Psoas muscle (tissue), 8 donors: ENCODE results near the gene PIM1. TPM values are rescaled to one million over a fixed set of nuclear protein-coding genes. Genes with fewer than 3 reads are reported as not detected.

Experiments
- ATAC-seq, 4 donors: fragments of 200-7000 bp; cut with Tn5 transposase; one replicate each; pipeline ENCODE4 v1.9.1; 2020; ENCODE audit warnings: moderate library complexity in 3 of 4, mild to moderate bottlenecking in 2 of 4
- DNase-seq, 2 donors: peaks; one replicate each; pipeline ENCODE4 v3.0.0-alpha.2; 2020
- H3K27ac ChIP-seq: fragments of 200-600 bp; one replicate; pipeline ENCODE4 v1.8.0; 2022
- H3K27me3 ChIP-seq, 3 donors: fragments of 200-600 bp in 1 of 3; one replicate each; pipeline versions ENCODE4 v1.6.1 to v1.8.0; 2013 to 2022; ENCODE audit warnings: low read length in 2 of 3, mild to moderate bottlenecking in 2 of 3, moderate library complexity in 1 of 3; ENCODE audit not compliant: insufficient read depth in 3 of 3
- H3K36me3 ChIP-seq, 2 donors: fragments of 200-600 bp in 1 of 2; one replicate each; pipeline versions ENCODE4 v1.6.1 to v1.8.0; 2013 to 2022; ENCODE audit warnings: low read depth in 1 of 2, mild to moderate bottlenecking in 1 of 2, moderate library complexity in 1 of 2; ENCODE audit not compliant: insufficient read depth in 1 of 2
- H3K4me1 ChIP-seq: fragments of 200-600 bp; one replicate; pipeline ENCODE4 v1.8.0; 2022
- H3K4me3 ChIP-seq: fragments of 200-600 bp; one replicate; pipeline ENCODE4 v1.8.0; 2022; ENCODE audit warnings: mild to moderate bottlenecking
- H3K9me3 ChIP-seq: fragments of 200-600 bp; one replicate; pipeline ENCODE4 v1.8.0; 2022
- WGBS, 3 donors: extraction: QIAGEN DNeasy Blood & Tissue Kit; methylation state at CpG; one replicate each; pipeline versions ENCODE4 v1.1.6 to v1.1.7; 2013; 5-methylcytosine and 5-hydroxymethylcytosine counted together
- intact Hi-C, 2 donors: fragments of 100-400 bp; cut with DNase I; formaldehyde crosslinking; loops; one replicate each; pipeline versions ENCODE4 v1.11.0 to v1.14.2; 2022
- polyA plus RNA-seq, 3 donors: library from polyadenylated mRNA; stranded (reverse); fragments of 200-250 nt; gene quantifications; one replicate each; pipeline ENCODE4 v1.2.3, GENCODE V29; 2013
- total RNA-seq, 4 donors: library from RNA; stranded (reverse); fragmentation: NEBNext Ultra II Directional in 2 of 4; extraction: Animal tissue kit (Norgen Biotek cat#: 25700) in 2 of 4; gene quantifications; one replicate each; pipeline versions ENCODE4 v1.2.1 to v1.2.4, GENCODE V29; 2021 to 2023
- TF ChIP-seq, protein P1 (sequence below): fragments of 200-600 bp; IDR thresholded peaks from one replicate; pipeline ENCODE4 v1.8.0; 2022; ENCODE audit warnings: antibody characterized with exemption
- donor health status: healthy with polysubstance abuse.
- donor health status: DM: no; HTN: no; CAD: no; lungs with moderate emphysema.
- donor health status: Bipolar disorder and iron deficiency.
- donor health status: healthy.
- donor health status: DM: yes; HTN: yes; CAD: no.
- donor health status: DM: no; HTN: no; CAD: no.
- donor health status: DM: no; HTN: no; CAD: no.
- donor health status: DM: yes; HTN: yes; CAD: no.

PIM1 gene
- total and polyA plus RNA-seq, 7 donors: 2.8 to 45.5 (median 18.0) TPM

DNA sequence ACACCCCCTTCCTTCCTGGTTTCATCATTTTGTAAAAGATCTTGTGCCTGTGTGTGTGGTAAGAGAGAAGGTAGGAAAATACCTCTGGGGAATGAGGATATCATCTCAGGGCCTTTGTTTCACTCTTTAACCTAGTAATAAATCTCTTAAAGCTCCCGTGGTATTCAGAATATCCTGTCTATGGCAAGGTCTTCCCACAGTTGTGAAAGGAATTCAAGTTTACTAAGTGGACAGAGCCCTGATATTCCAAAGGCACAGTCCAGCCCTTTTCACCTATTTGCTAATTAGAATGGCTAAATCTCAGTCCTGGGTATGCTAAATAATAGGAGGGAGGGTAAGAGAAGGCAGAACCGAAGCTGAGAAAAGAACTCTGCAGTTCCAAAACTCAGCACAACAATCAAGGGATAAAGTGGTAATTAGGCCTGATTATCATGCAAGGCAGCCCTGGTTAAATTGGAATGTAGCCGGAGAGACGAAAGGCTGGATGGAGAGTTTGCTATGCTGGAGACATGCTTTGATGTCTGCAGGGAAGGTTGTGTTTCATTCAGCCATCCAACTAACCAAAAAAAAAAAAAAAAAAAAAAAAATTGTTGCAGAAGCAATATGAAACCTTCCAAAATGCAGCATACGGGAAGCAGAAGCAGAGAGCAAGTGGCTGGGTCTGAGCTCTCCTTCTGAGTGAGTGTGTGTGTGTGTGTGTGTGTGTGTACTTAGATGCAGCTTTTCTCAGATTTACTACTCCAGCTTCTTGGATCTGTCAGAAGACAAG lies 28.5 kb upstream of the PIM1 start:
- WGBS, 3 donors: 31 to 44% (median 35%) methylated on average over 5 of the region's 5 CpGs
- H3K4me1 ChIP-seq: peaks cover 11% of the 10 kb centered on the region
- no peaks in the 10 kb centered on the region for H3K27me3 ChIP-seq
- TF ChIP-seq, protein P1, sequence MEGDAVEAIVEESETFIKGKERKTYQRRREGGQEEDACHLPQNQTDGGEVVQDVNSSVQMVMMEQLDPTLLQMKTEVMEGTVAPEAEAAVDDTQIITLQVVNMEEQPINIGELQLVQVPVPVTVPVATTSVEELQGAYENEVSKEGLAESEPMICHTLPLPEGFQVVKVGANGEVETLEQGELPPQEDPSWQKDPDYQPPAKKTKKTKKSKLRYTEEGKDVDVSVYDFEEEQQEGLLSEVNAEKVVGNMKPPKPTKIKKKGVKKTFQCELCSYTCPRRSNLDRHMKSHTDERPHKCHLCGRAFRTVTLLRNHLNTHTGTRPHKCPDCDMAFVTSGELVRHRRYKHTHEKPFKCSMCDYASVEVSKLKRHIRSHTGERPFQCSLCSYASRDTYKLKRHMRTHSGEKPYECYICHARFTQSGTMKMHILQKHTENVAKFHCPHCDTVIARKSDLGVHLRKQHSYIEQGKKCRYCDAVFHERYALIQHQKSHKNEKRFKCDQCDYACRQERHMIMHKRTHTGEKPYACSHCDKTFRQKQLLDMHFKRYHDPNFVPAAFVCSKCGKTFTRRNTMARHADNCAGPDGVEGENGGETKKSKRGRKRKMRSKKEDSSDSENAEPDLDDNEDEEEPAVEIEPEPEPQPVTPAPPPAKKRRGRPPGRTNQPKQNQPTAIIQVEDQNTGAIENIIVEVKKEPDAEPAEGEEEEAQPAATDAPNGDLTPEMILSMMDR: no peak
- H3K27ac ChIP-seq: peak overlapping the region; percentile 10
- no peaks in the 10 kb centered on the region for H3K36me3 ChIP-seq
- no peaks in the 10 kb centered on the region for H3K9me3 ChIP-seq
- ATAC-seq (no peak), DNase-seq (no peak)
- H3K4me3 ChIP-seq: no peak overlapping the region
- intact Hi-C loops: no loop called here

DNA sequence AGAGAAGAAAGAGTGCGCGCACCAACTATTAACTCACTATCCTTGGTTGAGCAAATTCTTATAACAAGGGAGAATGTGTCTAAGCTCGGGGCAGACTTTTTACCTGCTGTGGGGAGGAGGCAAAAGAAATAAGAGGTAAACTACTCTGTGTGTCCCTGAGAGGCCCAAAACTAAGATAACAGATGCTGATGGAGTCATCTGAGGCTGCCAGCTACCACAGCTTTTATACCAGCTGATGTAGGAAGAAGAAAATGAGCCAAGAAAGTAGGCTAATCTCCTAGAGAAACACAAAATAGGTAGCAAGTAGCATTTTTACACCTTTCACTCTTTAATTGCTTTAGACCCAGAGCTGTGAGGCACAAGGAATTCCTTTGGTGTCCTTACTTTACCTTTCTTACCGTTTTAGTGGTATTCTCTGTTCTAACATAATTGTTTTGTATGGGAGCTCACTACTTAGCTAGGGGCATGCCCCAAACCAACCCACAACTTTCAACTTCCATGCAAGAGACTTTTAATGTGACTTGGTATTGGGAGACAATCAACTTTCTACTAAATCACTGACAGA lies 27.8 kb upstream of the PIM1 start:
- TF ChIP-seq, protein P1: no peak
- intact Hi-C loops: no loop called here
- WGBS, 3 donors: 78 to 86% (median 83%) methylated on average over 4 of the region's 4 CpGs
- Histone ChIP-seq H3K27ac (no peak overlapping the region), H3K27me3 (no peaks in the 10 kb centered on the region), H3K9me3 (no peaks in the 10 kb centered on the region), H3K4me1 (peaks cover 7% of the 10 kb centered on the region), H3K36me3 (no peaks in the 10 kb centered on the region), H3K4me3 (no peak overlapping the region)
- ATAC-seq (no peak), DNase-seq (no peak)

DNA sequence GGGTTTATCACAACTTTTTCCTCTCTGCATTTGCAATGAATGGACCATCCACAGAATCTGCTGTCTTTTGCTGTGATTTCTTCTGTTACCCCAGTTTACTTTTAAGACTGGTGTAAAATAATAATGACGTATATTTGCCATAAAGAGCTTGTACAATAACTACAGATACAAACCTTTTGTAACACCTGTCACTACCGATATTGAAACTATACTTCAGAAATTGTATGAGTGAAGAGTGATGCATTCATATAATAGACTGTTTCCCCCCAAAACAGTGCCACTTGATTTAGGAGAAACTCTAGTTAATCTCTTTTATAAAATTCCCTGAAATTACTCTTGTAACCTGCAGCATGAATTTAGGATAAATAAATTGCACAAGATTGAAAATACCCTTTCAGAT lies 26.4 kb upstream of the PIM1 start:
- TF ChIP-seq, protein P1: no peak
- H3K27ac ChIP-seq: no peak overlapping the region
- 85 to 94% (median 86%) methylated on average over 2 of the region's 2 CpGs for whole genome bisulfite sequencing, 3 donors
- H3K4me1 ChIP-seq: peaks cover 3% of the 10 kb centered on the region
- H3K27me3 ChIP-seq: no peaks in the 10 kb centered on the region
- H3K4me3 ChIP-seq: no peak overlapping the region
- no peaks in the 10 kb centered on the region for H3K36me3 ChIP-seq
- no peak for ATAC-seq
- H3K9me3 ChIP-seq: no peaks in the 10 kb centered on the region
- intact Hi-C loops: no loop called here
- DNase-seq: no peak

GRCh38 chr6:37145443-37145842 lies 24.5 kb upstream of the PIM1 start:
- Histone ChIP-seq H3K36me3 (no peaks in the 10 kb centered on the region), H3K4me3 (no peak overlapping the region), H3K4me1 (peaks cover 10% of the 10 kb centered on the region), H3K9me3 (no peaks in the 10 kb centered on the region), H3K27ac (no peak overlapping the region), H3K27me3 (no peaks in the 10 kb centered on the region)
- TF ChIP-seq, protein P1: no peak
- WGBS, 3 donors: 92 to 97% (median 96%) methylated on average over 10 of the region's 10 CpGs
- ATAC-seq (no peak), DNase-seq (no peak)
- intact Hi-C loops: no loop called here
